HCT116 (cell line): ENCODE results near the gene PKM. TPM values are rescaled to one million over a fixed set of nuclear protein-coding genes. Genes with fewer than 3 reads are reported as not detected.

Source experiments
- ATAC-seq: fragments of 200-7000 bp; cut with Tn5 transposase; 2 replicates; pipeline ENCODE4 v1.9.1; 2020; ENCODE audit warnings: mild to moderate bottlenecking, moderate library complexity
- BruUV-seq: library from RNA; stranded (reverse); fragments of 400-500 nt; replicated peaks from 2 replicates; lab custom pipeline; 2021; lab: Mats Ljungman, UMichigan
- CTCF ChIA-PET: fragments of 300-600 bp; sonication (Branson Sonifier 250); formaldehyde crosslinking; loops from one replicate; lab custom pipeline; 2021; ENCODE audit warnings: antibody characterized with exemption; lab: Charles Lee
- POLR2A ChIA-PET: fragments of 300-600, 350-600 bp; sonication (Branson Sonifier 250); formaldehyde crosslinking; loops from one replicate; lab custom pipeline; 2021; ENCODE audit warnings: antibody characterized with exemption; lab: Charles Lee
- RAD21 ChIA-PET, 2 experiments: fragments of 300-600 bp; sonication (Branson Sonifier 250); formaldehyde crosslinking; loops; one replicate each; lab custom pipeline; 2023; ENCODE audit warnings: low total read pairs in 2 of 2; ENCODE audit not compliant: uncharacterized antibody in 2 of 2, unreplicated experiment in 2 of 2, low non-redundant PET in 1 of 2; lab: Charles Lee
- DNase-seq: peaks from one replicate; pipeline ENCODE4 v3.0.0-alpha.2; 2010; ENCODE audit warnings: low read depth, low spot score
- H2AFZ ChIP-seq: fragments of 200-600 bp; shearing (Covaris generic), sonication (generic); 2 replicates; pipeline ENCODE4 v1.6.1; 2017; ENCODE audit warnings: low read depth, mixed run types, mixed read lengths, antibody characterized with exemption, low read length; ENCODE audit not compliant: poor library complexity, severe bottlenecking
- H3K27ac ChIP-seq: 2 replicates; pipeline ENCODE4 v1.5.1; 2012; ENCODE audit warnings: low read depth, low read length
- H3K27me3 ChIP-seq: fragments of 200-600 bp; sonication (generic); 2 replicates; pipeline ENCODE4 v1.6.1; 2016; ENCODE audit warnings: mixed run types, low read length, mixed read lengths; ENCODE audit not compliant: insufficient read depth
- H3K36me3 ChIP-seq, 2 experiments: fragments of 200-500 bp in 1 of 2; fragments of 200-600 bp in 1 of 2; sonication (Bioruptor generic) in 1 of 2; sonication (generic) in 1 of 2; 2 replicates each; pipeline versions ENCODE4 v1.5.1 to v1.6.1; 2014 to 2016; ENCODE audit warnings: low read length in 2 of 2, inconsistent platforms in 1 of 2, mixed read lengths in 1 of 2, mixed run types in 1 of 2; ENCODE audit not compliant: insufficient read depth in 2 of 2, control insufficient read depth in 1 of 2
- H3K4me1 ChIP-seq, 2 experiments: fragments of 200-600 bp in 1 of 2; sonication (generic) in 1 of 2; 2 replicates each; pipeline versions ENCODE4 v1.5.1 to v1.6.1; 2012 to 2017; ENCODE audit warnings: low read length in 2 of 2, inconsistent platforms in 1 of 2, mild to moderate bottlenecking in 1 of 2, mixed read lengths in 1 of 2, mixed run types in 1 of 2, moderate library complexity in 1 of 2; ENCODE audit not compliant: insufficient read depth in 2 of 2, control insufficient read depth in 1 of 2
- H3K4me2 ChIP-seq: fragments of 200-600 bp; sonication (generic); 2 replicates; pipeline ENCODE4 v1.6.1; 2017; ENCODE audit warnings: mixed run types, low read length, mixed read lengths
- H3K4me3 ChIP-seq, 2 experiments: fragments of 200-600 bp in 1 of 2; sonication (generic) in 1 of 2; replicated peaks in 1 of 2; 2 replicates each; pipeline ENCODE4 v1.5.1; 2011 to 2016; ENCODE audit warnings: low read length in 2 of 2, control low read depth in 1 of 2, low read depth in 1 of 2, mild to moderate bottlenecking in 1 of 2, mixed read lengths in 1 of 2, mixed run types in 1 of 2
- H3K79me2 ChIP-seq: fragments of 200-600 bp; sonication (generic); 2 replicates; pipeline ENCODE4 v1.6.1; 2017; ENCODE audit warnings: mild to moderate bottlenecking, mixed run types, low read length, moderate library complexity, mixed read lengths; ENCODE audit not compliant: insufficient read depth
- H3K9ac ChIP-seq: fragments of 200-600 bp; sonication (generic); 2 replicates; pipeline ENCODE4 v1.6.1; 2016; ENCODE audit warnings: low read length, mixed read lengths
- H3K9me2 ChIP-seq: fragments of 200-600 bp; sonication (generic), shearing (Covaris generic); 2 replicates; pipeline ENCODE4 v1.6.1; 2017; ENCODE audit warnings: mixed run types, mild to moderate bottlenecking, moderate library complexity; ENCODE audit not compliant: insufficient read depth
- H3K9me3 ChIP-seq, 2 experiments: fragments of 200-500 bp in 1 of 2; fragments of 200-600 bp in 1 of 2; sonication (Bioruptor generic) in 1 of 2; sonication (generic) in 1 of 2; 2 replicates each; pipeline ENCODE4 v1.6.1; 2014 to 2017; ENCODE audit warnings: low read length in 2 of 2, mixed read lengths in 2 of 2, inconsistent platforms in 1 of 2, low read depth in 1 of 2, mild to moderate bottlenecking in 1 of 2, mixed run types in 1 of 2, moderate library complexity in 1 of 2; ENCODE audit not compliant: control insufficient read depth in 1 of 2, insufficient read depth in 1 of 2
- H4K20me1 ChIP-seq: fragments of 200-600 bp; sonication (generic), shearing (Covaris generic); 2 replicates; pipeline ENCODE4 v1.6.1; 2017; ENCODE audit warnings: mixed run types, mild to moderate bottlenecking, moderate library complexity; ENCODE audit not compliant: insufficient read depth
- CBX3 ChIP-seq: IDR thresholded peaks from 2 replicates; pipeline ENCODE4 v1.6.1; 2012; ENCODE audit warnings: low read depth
- CEBPB ChIP-seq: IDR thresholded peaks from 2 replicates; pipeline ENCODE4 v1.6.1; 2012; ENCODE audit warnings: low read depth
- EZH2phosphoT487 ChIP-seq: fragments of 200-600 bp; IDR thresholded peaks from 2 replicates; pipeline ENCODE4 v1.6.1; 2018; ENCODE audit warnings: antibody characterized with exemption, borderline replicate concordance
- FOSL1 ChIP-seq: IDR thresholded peaks from 2 replicates; pipeline ENCODE4 v1.6.1; 2012; ENCODE audit warnings: low read depth
- JUND ChIP-seq: IDR thresholded peaks from 2 replicates; pipeline ENCODE4 v1.6.1; 2012
- POLR2AphosphoS5 ChIP-seq: IDR thresholded peaks from 2 replicates; pipeline ENCODE4 v1.6.1; 2011; ENCODE audit warnings: mild to moderate bottlenecking, low read depth, low read length, moderate library complexity
- SRF ChIP-seq: IDR thresholded peaks from 2 replicates; pipeline ENCODE4 v1.6.1; 2012; ENCODE audit warnings: low read depth
- TCF7L2 ChIP-seq: IDR thresholded peaks from 2 replicates; pipeline ENCODE4 v1.7.0; 2011; ENCODE audit warnings: borderline replicate concordance, inconsistent platforms; ENCODE audit not compliant: insufficient read depth, insufficient read length; ENCODE audit errors: extremely low read depth
- intact Hi-C: fragments of 100-400 bp; cut with micrococcal nuclease; formaldehyde crosslinking; loops from 2 replicates; pipeline ENCODE4 v1.10.0; 2022
- total RNA-seq: library from RNA; stranded (reverse); gene quantifications from one replicate; pipeline ENCODE4 v1.2.1, GENCODE V29; 2021; ENCODE audit not compliant: unreplicated experiment
- TF ChIP-seq, protein P1 (sequence below): IDR thresholded peaks from 2 replicates; pipeline ENCODE4 v1.6.1; 2012
- TF ChIP-seq, protein P2 (sequence below), 3 experiments: fragments of 200-600 bp in 1 of 3; sonication (generic) in 1 of 3; IDR thresholded peaks in 2 of 3; conservative IDR thresholded peaks in 1 of 3; 2 replicates each; pipeline ENCODE4 v1.5.1; 2012 to 2017; ENCODE audit warnings: low read depth in 2 of 3, low read length in 2 of 3, antibody characterized with exemption in 1 of 3, borderline replicate concordance in 1 of 3, control low read depth in 1 of 3, mild to moderate bottlenecking in 1 of 3, mixed read lengths in 1 of 3, mixed run types in 1 of 3, moderate library complexity in 1 of 3; ENCODE audit not compliant: insufficient read depth in 1 of 3
- TF ChIP-seq, protein P3 (sequence below): IDR thresholded peaks from 2 replicates; pipeline ENCODE4 v1.6.1; 2012
- TF ChIP-seq, protein P4 (sequence below): IDR thresholded peaks from 2 replicates; pipeline ENCODE4 v1.6.1; 2011; ENCODE audit warnings: mild to moderate bottlenecking, low read length, moderate library complexity; ENCODE audit not compliant: insufficient replicate concordance; ENCODE audit errors: extremely low read depth

The PKM gene
- total RNA-seq, 1 experiment from 2014 or later = 1,664 TPM

DNA sequence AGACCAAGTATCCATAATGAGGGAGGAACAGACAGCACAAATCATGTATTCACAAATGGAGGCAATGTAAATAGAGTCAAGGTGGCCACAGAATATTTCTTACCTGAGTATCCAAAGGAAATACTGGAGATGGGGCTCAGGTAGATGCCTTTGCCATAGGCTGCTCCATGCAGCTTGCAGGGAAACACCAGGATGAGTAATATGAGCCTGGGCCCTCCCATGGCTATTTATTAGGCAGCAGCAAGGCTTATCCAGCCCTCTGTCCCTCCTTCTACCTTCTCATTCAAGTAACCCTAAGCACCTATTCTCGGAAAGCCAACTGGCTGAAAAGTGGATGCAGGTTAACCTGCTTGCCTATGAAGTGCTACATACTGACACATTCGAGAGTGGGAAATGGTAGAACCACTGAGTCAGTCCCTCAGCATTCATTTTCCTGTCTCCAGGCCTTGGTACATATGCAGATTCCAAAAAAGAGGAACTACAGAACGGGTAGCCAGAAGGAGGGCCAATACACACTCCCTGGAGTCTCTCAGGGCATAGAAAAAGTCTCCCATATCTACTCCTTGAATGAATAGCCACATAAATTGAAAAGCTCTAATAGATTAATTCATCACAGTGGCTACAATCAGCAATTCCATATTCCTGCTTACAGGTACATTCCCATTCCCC is 18.3 kb upstream of the PKM start:
- TF ChIP-seq POLR2AphosphoS5 (no peak), JUND (no peak), SRF (no peak), CBX3 (no peak), FOSL1 (no peak), EZH2phosphoT487 (no peak), CEBPB (no peak), TCF7L2 (no peak)
- TF ChIP-seq, protein P1, sequence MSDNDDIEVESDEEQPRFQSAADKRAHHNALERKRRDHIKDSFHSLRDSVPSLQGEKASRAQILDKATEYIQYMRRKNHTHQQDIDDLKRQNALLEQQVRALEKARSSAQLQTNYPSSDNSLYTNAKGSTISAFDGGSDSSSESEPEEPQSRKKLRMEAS = no peak
- TF ChIP-seq, protein P2, sequence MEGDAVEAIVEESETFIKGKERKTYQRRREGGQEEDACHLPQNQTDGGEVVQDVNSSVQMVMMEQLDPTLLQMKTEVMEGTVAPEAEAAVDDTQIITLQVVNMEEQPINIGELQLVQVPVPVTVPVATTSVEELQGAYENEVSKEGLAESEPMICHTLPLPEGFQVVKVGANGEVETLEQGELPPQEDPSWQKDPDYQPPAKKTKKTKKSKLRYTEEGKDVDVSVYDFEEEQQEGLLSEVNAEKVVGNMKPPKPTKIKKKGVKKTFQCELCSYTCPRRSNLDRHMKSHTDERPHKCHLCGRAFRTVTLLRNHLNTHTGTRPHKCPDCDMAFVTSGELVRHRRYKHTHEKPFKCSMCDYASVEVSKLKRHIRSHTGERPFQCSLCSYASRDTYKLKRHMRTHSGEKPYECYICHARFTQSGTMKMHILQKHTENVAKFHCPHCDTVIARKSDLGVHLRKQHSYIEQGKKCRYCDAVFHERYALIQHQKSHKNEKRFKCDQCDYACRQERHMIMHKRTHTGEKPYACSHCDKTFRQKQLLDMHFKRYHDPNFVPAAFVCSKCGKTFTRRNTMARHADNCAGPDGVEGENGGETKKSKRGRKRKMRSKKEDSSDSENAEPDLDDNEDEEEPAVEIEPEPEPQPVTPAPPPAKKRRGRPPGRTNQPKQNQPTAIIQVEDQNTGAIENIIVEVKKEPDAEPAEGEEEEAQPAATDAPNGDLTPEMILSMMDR (IDR thresholded peaks at IDR 0.05 in 2 of 3, conservative IDR thresholded peaks at IDR 0.05 in 1 of 3; ENCODE audit: borderline replicate concordance in 1 of 3, insufficient read depth in 1 of 3, low read depth in 2 of 3, low read length in 2 of 3) = no peak
- TF ChIP-seq, protein P3, sequence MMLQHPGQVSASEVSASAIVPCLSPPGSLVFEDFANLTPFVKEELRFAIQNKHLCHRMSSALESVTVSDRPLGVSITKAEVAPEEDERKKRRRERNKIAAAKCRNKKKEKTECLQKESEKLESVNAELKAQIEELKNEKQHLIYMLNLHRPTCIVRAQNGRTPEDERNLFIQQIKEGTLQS = no peak
- TF ChIP-seq, protein P4, sequence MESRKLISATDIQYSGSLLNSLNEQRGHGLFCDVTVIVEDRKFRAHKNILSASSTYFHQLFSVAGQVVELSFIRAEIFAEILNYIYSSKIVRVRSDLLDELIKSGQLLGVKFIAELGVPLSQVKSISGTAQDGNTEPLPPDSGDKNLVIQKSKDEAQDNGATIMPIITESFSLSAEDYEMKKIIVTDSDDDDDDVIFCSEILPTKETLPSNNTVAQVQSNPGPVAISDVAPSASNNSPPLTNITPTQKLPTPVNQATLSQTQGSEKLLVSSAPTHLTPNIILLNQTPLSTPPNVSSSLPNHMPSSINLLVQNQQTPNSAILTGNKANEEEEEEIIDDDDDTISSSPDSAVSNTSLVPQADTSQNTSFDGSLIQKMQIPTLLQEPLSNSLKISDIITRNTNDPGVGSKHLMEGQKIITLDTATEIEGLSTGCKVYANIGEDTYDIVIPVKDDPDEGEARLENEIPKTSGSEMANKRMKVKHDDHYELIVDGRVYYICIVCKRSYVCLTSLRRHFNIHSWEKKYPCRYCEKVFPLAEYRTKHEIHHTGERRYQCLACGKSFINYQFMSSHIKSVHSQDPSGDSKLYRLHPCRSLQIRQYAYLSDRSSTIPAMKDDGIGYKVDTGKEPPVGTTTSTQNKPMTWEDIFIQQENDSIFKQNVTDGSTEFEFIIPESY = no peak
- H3K4me2 ChIP-seq = no peak overlapping the region
- no peak overlapping the region for H3K9ac ChIP-seq
- no peaks in the 10 kb centered on the region for H3K27me3 ChIP-seq
- H3K9me2 ChIP-seq = no peaks in the 10 kb centered on the region
- H2AFZ ChIP-seq = no peak overlapping the region
- H3K4me3 ChIP-seq = no peak overlapping the region
- ATAC-seq (no peak), DNase-seq (no peak)
- no peaks in the 10 kb centered on the region for H3K79me2 ChIP-seq
- ChIA-PET CTCF (no interaction called here), RAD21 (no interaction called here), POLR2A (no interaction called here)
- no TSS peak for BruUV-seq
- H3K27ac ChIP-seq = no peak overlapping the region
- intact Hi-C loops = no loop called here
- H3K9me3 ChIP-seq = no peaks in the 10 kb centered on the region
- no peaks in the 10 kb centered on the region for H3K4me1 ChIP-seq
- no peaks in the 10 kb centered on the region for H4K20me1 ChIP-seq
- peaks cover 35 to 50% of the 10 kb centered on the region in 2 experiments; a peak in 3 of 4 replicates for H3K36me3 ChIP-seq
